ENCODE measurements around the gene MTMR12. TPM values are rescaled to one million over a fixed set of nuclear protein-coding genes. Genes with fewer than 3 reads are reported as not detected.

The MTMR12 gene
- total and polyA plus RNA-seq, 2 of the 13 experiments (the other 11 are each of a cell fraction or from before 2014, with no cell fraction given), result 23.4 to 36.6 TPM

DNA sequence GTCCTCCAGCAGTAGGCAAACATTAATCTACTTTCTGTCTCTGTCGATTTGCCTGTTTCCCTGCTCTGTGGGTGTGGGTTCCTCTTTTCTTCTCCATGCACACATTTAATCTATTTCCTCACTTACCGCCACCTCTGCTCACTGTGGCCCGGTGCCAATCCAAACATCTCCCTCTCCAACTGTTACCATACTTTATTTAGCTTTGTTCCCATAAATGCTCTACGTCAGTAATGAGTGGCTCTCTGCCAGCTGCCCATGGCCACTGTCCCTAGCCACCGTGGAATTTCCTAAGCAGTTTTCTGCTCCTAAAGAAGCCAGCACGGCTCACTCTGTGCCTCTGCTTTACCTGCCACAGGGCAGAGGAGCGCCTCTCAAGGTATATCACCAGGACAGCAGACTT lies 119.1 kb downstream of the MTMR12 start:
- Histone ChIP-seq H3K27me3 (ENCODE audit: control insufficient read depth in 1 of 2, insufficient read depth in 2 of 2, low read length in 2 of 2) (no peaks in the 10 kb centered on the region), H3K36me3 (replicated peaks in 1 of 2; ENCODE audit: control insufficient read depth in 1 of 2, insufficient read depth in 2 of 2, low read length in 2 of 2) (no peaks in the 10 kb centered on the region), H3K79me2 (ENCODE audit: insufficient read depth, low read length) (no peaks in the 10 kb centered on the region), H4K20me1 (ENCODE audit: insufficient read depth, low read length) (no peaks in the 10 kb centered on the region), H3K4me3 (replicated peaks in 1 of 3; ENCODE audit: insufficient read depth in 1 of 3, low read depth in 2 of 3, low read length in 3 of 3) (peak overlapping the region; percentile 31 to 56 (median 43)), H3K9me3 (ENCODE audit: low read length) (no peaks in the 10 kb centered on the region), H2AFZ (ENCODE audit: low read length) (peak overlapping the region; percentile 80), H3K9ac (ENCODE audit: insufficient read depth, low read depth, low read length) (peak overlapping the region; percentile 59), H3K27ac (ENCODE audit: extremely low read length, insufficient read depth, low read length) (no peak overlapping the region), H3K4me1 (ENCODE audit: insufficient read depth, low read length) (peaks cover 11% of the 10 kb centered on the region), H3K4me2 (ENCODE audit: low read depth, low read length) (peak overlapping the region; percentile 79)
- 2% methylated on average over 7 of the region's 7 CpGs for WGBS (ENCODE audit: low lambda C conversion rate)
- no TSS peak for BruUV-seq (replicated peaks)
- peak; percentile 86 for DNase-seq (ENCODE audit: low spot score)
- in situ Hi-C loops (cut with HindIII; ENCODE audit: extremely low pct_ligation_motif_present, low pct_unique_long_range_greater_than_20kb) (no loop called here), intact Hi-C loops (cut with micrococcal nuclease; ENCODE audit: unreplicated experiment) (loop anchor here (1.0 kb wide), 1 partner anchor 19 kb away; the partner anchor contains the start of gene GOLPH3)
- peak; percentile 80 for FAIRE-seq
- ChIA-PET CTCF (ENCODE audit: low intra/inter-chr PET ratio, low total read pairs) (no interaction called here), POLR2A (interaction anchor here (1.3 kb wide), 1 partner anchor 19 kb away, joined by 5 read pairs; the partner anchor contains the start of gene GOLPH3)
- peak; percentile 93 for ATAC-seq
- no peak for TF ChIP-seq ZNF841 (CRISPR knock-in tag; IDR thresholded peaks at IDR 0.05; ENCODE audit: borderline replicate concordance)
- TF ChIP-seq TRIM24 (CRISPR knock-in tag; IDR thresholded peaks at IDR 0.05), result no peak
- TF ChIP-seq SOX13 (IDR thresholded peaks at IDR 0.05), result no peak
- peak in 1 of 2 experiments; percentile 72; a peak in 2 of 4 replicates for TF ChIP-seq SOX13 (CRISPR knock-in tag; conservative IDR thresholded peaks at IDR 0.05 in 1 of 2, IDR thresholded peaks at IDR 0.05 in 1 of 2)
- TF ChIP-seq MIER3 (CRISPR knock-in tag; IDR thresholded peaks at IDR 0.05; ENCODE audit: borderline replicate concordance), result no peak
- TF ChIP-seq ZIK1 (CRISPR knock-in tag; IDR thresholded peaks at IDR 0.05; ENCODE audit: borderline replicate concordance, low read depth), result no peak
- peak; percentile 80 for TF ChIP-seq GATAD2A (CRISPR knock-in tag; IDR thresholded peaks at IDR 0.05)
- TF ChIP-seq, protein P1, sequence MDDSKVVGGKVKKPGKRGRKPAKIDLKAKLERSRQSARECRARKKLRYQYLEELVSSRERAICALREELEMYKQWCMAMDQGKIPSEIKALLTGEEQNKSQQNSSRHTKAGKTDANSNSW (CRISPR knock-in tag; IDR thresholded peaks at IDR 0.05; ENCODE audit: borderline replicate concordance), result no peak
- no peak for TF ChIP-seq ZNF484 (CRISPR knock-in tag; IDR thresholded peaks at IDR 0.05; ENCODE audit: borderline replicate concordance, low read depth)
- peak; percentile 48; the same call in 1 of the 2 replicates for TF ChIP-seq TBX2 (CRISPR knock-in tag; IDR thresholded peaks at IDR 0.05; ENCODE audit: borderline replicate concordance)
- no peak for TF ChIP-seq LCORL (IDR thresholded peaks at IDR 0.05)
- no peak for TF ChIP-seq LCORL (CRISPR knock-in tag; IDR thresholded peaks at IDR 0.05)
- peak; percentile 38; the same call in 1 of the 2 replicates for TF ChIP-seq KMT2A (CRISPR knock-in tag; IDR thresholded peaks at IDR 0.05)
- TF ChIP-seq HDAC2 (CRISPR knock-in tag; IDR thresholded peaks at IDR 0.05), result peak; percentile 45; the same call in 1 of the 2 replicates
- no peak for TF ChIP-seq ZNF251 (CRISPR knock-in tag; IDR thresholded peaks at IDR 0.05)
- no peak for TF ChIP-seq ZNF260 (CRISPR knock-in tag; IDR thresholded peaks at IDR 0.05; ENCODE audit: borderline replicate concordance, low read depth)
- TF ChIP-seq, protein P2, sequence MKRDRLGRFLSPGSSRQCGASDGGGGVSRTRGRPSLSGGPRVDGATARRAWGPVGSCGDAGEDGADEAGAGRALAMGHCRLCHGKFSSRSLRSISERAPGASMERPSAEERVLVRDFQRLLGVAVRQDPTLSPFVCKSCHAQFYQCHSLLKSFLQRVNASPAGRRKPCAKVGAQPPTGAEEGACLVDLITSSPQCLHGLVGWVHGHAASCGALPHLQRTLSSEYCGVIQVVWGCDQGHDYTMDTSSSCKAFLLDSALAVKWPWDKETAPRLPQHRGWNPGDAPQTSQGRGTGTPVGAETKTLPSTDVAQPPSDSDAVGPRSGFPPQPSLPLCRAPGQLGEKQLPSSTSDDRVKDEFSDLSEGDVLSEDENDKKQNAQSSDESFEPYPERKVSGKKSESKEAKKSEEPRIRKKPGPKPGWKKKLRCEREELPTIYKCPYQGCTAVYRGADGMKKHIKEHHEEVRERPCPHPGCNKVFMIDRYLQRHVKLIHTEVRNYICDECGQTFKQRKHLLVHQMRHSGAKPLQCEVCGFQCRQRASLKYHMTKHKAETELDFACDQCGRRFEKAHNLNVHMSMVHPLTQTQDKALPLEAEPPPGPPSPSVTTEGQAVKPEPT (CRISPR knock-in tag; IDR thresholded peaks at IDR 0.05; ENCODE audit: low read depth), result no peak
- TF ChIP-seq ZNF460 (CRISPR knock-in tag; IDR thresholded peaks at IDR 0.05; ENCODE audit: borderline replicate concordance), result no peak
- TF ChIP-seq NONO (IDR thresholded peaks at IDR 0.05), result no peak
- TF ChIP-seq NONO (CRISPR knock-in tag; conservative IDR thresholded peaks at IDR 0.05), result 0 out of 2 replicates have a peak, but pooled peaks have one; percentile 41
- TF ChIP-seq ATAD3A (CRISPR knock-in tag; IDR thresholded peaks at IDR 0.05), result no peak
- TF ChIP-seq BRCA1 (CRISPR knock-in tag; IDR thresholded peaks at IDR 0.05), result no peak
- TF ChIP-seq, protein P3, sequence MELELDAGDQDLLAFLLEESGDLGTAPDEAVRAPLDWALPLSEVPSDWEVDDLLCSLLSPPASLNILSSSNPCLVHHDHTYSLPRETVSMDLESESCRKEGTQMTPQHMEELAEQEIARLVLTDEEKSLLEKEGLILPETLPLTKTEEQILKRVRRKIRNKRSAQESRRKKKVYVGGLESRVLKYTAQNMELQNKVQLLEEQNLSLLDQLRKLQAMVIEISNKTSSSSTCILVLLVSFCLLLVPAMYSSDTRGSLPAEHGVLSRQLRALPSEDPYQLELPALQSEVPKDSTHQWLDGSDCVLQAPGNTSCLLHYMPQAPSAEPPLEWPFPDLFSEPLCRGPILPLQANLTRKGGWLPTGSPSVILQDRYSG (CRISPR knock-in tag; IDR thresholded peaks at IDR 0.05), result no peak

All from HepG2 (cell line).